ENCODE measurements around the gene OSBPL10. TPM values are rescaled to one million over a fixed set of nuclear protein-coding genes. Genes with fewer than 3 reads are reported as not detected.

Gene OSBPL10
- total RNA-seq, 1 donor from 2014 or later, result 17.3 TPM

- no peak for DNase-seq (ENCODE audit: low read depth, low spot score)
Observed at GRCh38 chr3:31924610-31925270, 56.3 kb downstream of the OSBPL10 start.

GRCh38 chr3:31922962-31923361, 58.1 kb downstream of the OSBPL10 start:
- DNase-seq (ENCODE audit: low read depth, low spot score), result no peak

- no peak for DNase-seq (ENCODE audit: low read depth, low spot score)
Observed at GRCh38 chr3:31921837-31922236, 59.2 kb downstream of the OSBPL10 start.

- no peak for DNase-seq (ENCODE audit: low read depth, low spot score)
Observed at GRCh38 chr3:31920310-31920709, 60.8 kb downstream of the OSBPL10 start.

- DNase-seq (ENCODE audit: low read depth, low spot score), result no peak
Observed at GRCh38 chr3:31919528-31919927, 61.5 kb downstream of the OSBPL10 start.

GRCh38 chr3:31918179-31919150, 62.6 kb downstream of the OSBPL10 start:
- no peak for DNase-seq (ENCODE audit: low read depth, low spot score)

- no peak for DNase-seq (ENCODE audit: low read depth, low spot score)
Observed at GRCh38 chr3:31917303-31918005, 63.6 kb downstream of the OSBPL10 start.

GRCh38 chr3:31911643-31912042, 69.4 kb downstream of the OSBPL10 start:
- DNase-seq (ENCODE audit: low read depth, low spot score), result no peak

- DNase-seq (ENCODE audit: low read depth, low spot score), result no peak
Observed at GRCh38 chr3:31911124-31911523, 69.9 kb downstream of the OSBPL10 start.

GRCh38 chr3:31909455-31909854, 71.6 kb downstream of the OSBPL10 start:
- no peak for DNase-seq (ENCODE audit: low read depth, low spot score)

GRCh38 chr3:31908391-31909097, 72.5 kb downstream of the OSBPL10 start:
- DNase-seq (ENCODE audit: low read depth, low spot score), result peak; percentile 22

- no peak for DNase-seq (ENCODE audit: low read depth, low spot score)
Observed at GRCh38 chr3:31906182-31906581, 74.9 kb downstream of the OSBPL10 start.

GRCh38 chr3:31903686-31904431, 77.2 kb downstream of the OSBPL10 start:
- DNase-seq (ENCODE audit: low read depth, low spot score), result no peak

GRCh38 chr3:31900583-31900982, 80.5 kb downstream of the OSBPL10 start:
- DNase-seq (ENCODE audit: low read depth, low spot score), result no peak

GRCh38 chr3:31896648-31897433, 84.2 kb downstream of the OSBPL10 start:
- DNase-seq (ENCODE audit: low read depth, low spot score), result no peak

- no peak for DNase-seq (ENCODE audit: low read depth, low spot score)
Observed at GRCh38 chr3:31896026-31896425, 85.0 kb downstream of the OSBPL10 start.

GRCh38 chr3:31895471-31895870, 85.6 kb downstream of the OSBPL10 start:
- DNase-seq (ENCODE audit: low read depth, low spot score), result no peak

GRCh38 chr3:31892916-31893573, 88.0 kb downstream of the OSBPL10 start:
- DNase-seq (ENCODE audit: low read depth, low spot score), result no peak

- DNase-seq (ENCODE audit: low read depth, low spot score), result no peak
Observed at GRCh38 chr3:31892500-31892899, 88.6 kb downstream of the OSBPL10 start.
